ENCODE results near the gene NACA2.

The NACA2 gene

DNA sequence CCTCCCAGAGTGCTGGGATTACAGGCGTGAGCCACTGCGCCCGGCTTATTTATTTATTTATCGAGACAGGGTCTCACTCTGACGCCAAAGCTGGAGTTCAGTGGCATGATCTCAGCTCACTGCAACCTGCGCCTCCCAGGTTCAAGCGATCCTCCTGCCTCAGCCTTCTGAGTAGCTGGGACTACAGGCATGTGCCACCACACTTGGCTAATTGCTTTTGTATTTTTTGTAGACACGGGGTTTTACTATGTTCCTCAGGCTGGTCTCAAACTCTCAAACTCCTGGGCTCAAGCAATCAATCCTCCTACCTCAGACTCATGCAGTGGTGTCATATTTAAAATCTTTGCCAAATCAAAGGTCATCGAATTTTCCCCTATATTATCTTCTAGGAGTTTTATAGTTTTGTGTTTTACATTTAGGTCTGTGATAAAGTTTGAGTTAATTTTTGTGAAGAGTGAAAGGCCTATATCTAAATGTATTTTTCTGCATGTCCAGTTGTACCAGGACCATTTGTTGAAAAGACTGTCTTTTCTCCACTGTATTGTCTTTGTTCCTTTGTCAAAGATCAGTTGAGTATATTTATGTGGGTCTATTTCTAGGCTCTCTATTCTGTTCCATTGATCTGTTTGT lies 47.1 kb downstream of the NACA2 start:
- DNase-seq: no peak

DNA sequence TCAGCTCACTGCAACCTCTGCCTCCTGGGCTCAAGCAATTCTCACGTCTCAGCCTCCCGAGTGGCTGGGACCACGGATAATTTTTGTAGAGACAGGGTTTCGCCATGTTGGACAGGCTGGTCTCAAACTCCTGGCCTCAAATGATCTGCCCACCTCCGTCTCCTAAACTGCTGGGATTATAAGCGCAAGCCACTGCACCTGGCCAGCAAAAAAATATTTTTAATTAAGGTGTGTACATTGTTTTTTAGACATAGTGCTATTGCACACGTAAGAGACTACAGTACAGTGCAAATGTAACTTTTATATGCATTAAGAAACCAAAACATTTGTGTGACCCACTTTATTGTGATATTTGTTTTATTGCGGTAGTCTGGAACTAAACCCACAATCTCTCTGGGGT lies 49.0 kb downstream of the NACA2 start:
- no peak for DNase-seq

DNA sequence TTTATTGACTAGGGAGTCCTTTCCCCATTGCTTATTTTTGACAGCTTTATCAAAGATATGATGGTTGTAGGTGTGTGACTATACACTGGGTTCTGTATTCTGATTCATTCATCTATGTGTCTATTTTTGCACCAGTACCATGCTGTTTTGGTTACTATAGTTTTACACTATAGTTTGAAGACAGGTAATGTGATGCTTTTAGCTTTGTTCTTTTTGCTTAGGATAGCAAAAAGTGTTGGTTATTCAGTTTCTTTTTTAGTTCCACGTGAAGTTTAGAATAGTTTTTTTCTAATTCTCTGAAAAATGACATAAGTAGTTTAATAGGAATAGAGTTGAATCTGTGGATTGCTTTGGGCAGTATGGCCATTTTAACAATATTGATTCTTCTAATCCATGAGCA lies 50.1 kb downstream of the NACA2 start:
- DNase-seq: no peak

All from HCEC 1CT (cell line).